DLD1 (cell line): ENCODE results near the gene PRMT6.
"Not testable (repeated sequence)": the region's sequence is repeated elsewhere in the genome, so short reads cannot be mapped to it uniquely, and the experiment has no call there.

Experiments
- in situ Hi-C: cut with HindIII; loops from 2 replicates; pipeline ENCODE4 v1.10.0; 2017; ENCODE audit warnings: low sequenced_read_pairs

The PRMT6 gene

DNA sequence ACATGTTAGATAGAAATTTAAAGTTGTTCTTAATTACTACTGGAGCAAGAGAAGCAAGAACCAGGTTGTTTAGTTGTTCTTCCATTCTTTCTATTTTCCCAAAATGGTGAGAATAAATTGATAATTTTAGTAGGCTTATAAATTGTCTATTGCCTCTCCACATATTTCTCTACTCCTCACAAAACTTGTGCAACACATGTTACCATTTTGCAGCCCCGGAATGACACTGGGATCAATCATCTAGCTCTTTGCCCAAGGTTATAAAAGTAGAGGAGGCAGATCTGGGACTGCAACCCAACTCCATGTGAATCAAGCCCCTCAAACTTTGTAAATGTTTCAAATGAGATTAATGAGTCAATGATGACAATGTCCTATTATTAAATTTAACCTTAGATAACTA is 34.9 kb downstream of the PRMT6 start:
- in situ Hi-C loops, result no loop called here

- in situ Hi-C loops, result not testable (repeated sequence)
Observed at GRCh38 chr1:107093395-107093794, 36.9 kb downstream of the PRMT6 start.

- in situ Hi-C loops, result no loop called here
Observed at GRCh38 chr1:107095647-107096046, 39.2 kb downstream of the PRMT6 start.

DNA sequence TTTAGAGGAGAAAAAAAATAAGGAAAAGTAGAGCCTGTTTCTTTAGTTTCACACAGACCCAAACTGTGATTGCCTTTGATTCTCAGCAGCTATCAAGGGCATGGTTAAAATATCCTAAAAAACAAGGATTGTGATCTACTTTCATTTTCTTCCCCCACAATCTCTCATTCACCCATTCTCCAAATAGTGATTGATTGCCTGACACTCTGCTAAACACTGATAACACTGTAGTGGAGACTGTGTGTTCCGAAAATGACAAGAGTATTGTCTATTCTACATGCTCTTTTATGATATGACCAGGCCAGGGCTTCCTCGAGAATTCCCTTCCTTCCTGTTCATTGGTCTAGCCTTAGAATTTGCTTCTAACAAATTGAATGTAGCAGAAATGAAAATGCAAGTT is 40.2 kb downstream of the PRMT6 start:
- in situ Hi-C loops, result no loop called here

DNA sequence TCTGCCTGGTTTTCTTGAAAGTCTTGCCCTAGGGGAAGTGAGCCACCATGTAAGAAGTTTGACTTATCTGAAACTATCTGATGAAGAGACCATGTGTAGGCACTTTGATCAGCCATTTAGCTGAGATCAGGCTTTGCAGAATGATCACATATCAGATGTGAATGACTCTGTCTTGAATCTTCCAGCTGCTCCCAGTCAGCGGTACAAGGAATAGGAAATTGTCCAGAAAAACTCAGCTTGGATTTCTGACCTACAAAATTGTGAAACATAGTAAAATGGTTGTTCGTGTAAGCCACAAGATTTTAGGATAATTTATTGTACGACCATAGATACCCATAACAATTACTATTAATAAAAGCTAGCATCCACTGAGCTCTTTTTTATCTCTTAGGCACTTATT is 42.5 kb downstream of the PRMT6 start:
- in situ Hi-C loops, result no loop called here

GRCh38 chr1:107100331-107100984 is 44.0 kb downstream of the PRMT6 start:
- in situ Hi-C loops, result no loop called here

DNA sequence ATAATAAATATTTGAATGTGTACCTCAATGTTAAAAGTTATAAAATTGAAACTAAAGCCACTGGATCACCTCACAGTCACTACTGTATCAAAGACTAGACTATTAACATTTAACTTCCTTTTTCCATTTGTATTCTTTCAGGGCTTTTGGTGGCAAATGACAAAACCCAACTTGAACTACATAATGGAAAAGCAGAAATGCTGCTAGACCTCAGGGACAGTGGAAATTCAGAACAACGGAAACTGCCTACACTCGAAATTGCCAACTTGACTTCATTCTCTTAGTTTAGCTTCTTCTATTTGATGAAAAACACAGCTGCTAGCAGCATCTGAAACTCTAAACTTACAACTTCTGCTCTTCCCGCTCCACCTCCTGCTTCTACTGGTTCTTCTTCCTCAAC is 49.4 kb downstream of the PRMT6 start:
- in situ Hi-C loops, result no loop called here
